Measurements from ENCODE around the gene BEND5. TPM values are rescaled to one million over a fixed set of nuclear protein-coding genes. Genes with fewer than 3 reads are reported as not detected.

BEND5 gene
- polyA plus RNA-seq, 10 donors: 7.6 to 35.9 (median 9.2) TPM

GRCh38 chr1:48725341-48726046 is 51.2 kb downstream of the BEND5 start:
- DNase-seq: no peak

GRCh38 chr1:48720929-48721328 is 55.8 kb downstream of the BEND5 start:
- DNase-seq: no peak

- no peak for DNase-seq
These were observed 58.0 kb downstream of the BEND5 start for GRCh38 chr1:48718705-48719104.

GRCh38 chr1:48718116-48718630 is 58.5 kb downstream of the BEND5 start:
- DNase-seq: peak in 1 of 3 donors; percentile 15

- DNase-seq: no peak
These were observed 59.6 kb downstream of the BEND5 start for GRCh38 chr1:48717082-48717481.

GRCh38 chr1:48715921-48716320 is 60.8 kb downstream of the BEND5 start:
- DNase-seq: no peak

- DNase-seq: no peak
These were observed 65.8 kb downstream of the BEND5 start for GRCh38 chr1:48710915-48711314.

GRCh38 chr1:48710318-48710717 is 66.4 kb downstream of the BEND5 start:
- DNase-seq: no peak

GRCh38 chr1:48704736-48705135 is 72.0 kb downstream of the BEND5 start:
- no peak for DNase-seq

- no peak for DNase-seq
These were observed 75.2 kb downstream of the BEND5 start for GRCh38 chr1:48701445-48701844.

GRCh38 chr1:48697066-48697707 is 79.5 kb downstream of the BEND5 start:
- peak; percentile 6 to 54 (median 27) for DNase-seq

- no peak for DNase-seq
These were observed 81.5 kb downstream of the BEND5 start for GRCh38 chr1:48695161-48695560.

- no peak for DNase-seq
These were observed 82.9 kb downstream of the BEND5 start for GRCh38 chr1:48693674-48694320.

GRCh38 chr1:48693180-48693579 is 83.5 kb downstream of the BEND5 start:
- no peak for DNase-seq

GRCh38 chr1:48692235-48692634 is 84.5 kb downstream of the BEND5 start:
- DNase-seq: no peak

- DNase-seq: no peak
These were observed 85.2 kb downstream of the BEND5 start for GRCh38 chr1:48691429-48692001.

GRCh38 chr1:48688102-48688760 is 88.5 kb downstream of the BEND5 start:
- no peak for DNase-seq

- peak in 1 of 3 donors; percentile 14 for DNase-seq
These were observed 89.2 kb downstream of the BEND5 start for GRCh38 chr1:48687282-48688045.

GRCh38 chr1:48686159-48686558 is 90.5 kb downstream of the BEND5 start:
- DNase-seq: no peak

- DNase-seq: no peak
These were observed 92.3 kb downstream of the BEND5 start for GRCh38 chr1:48684381-48684780.

- peak in 2 of 3 donors; percentile 7 to 23 for DNase-seq
These were observed 92.9 kb downstream of the BEND5 start for GRCh38 chr1:48683839-48684238.
